HFF-Myc (cell line): Measurements from ENCODE around the gene GOLGA6C.
"Not testable (repeated sequence)": the region's sequence is repeated elsewhere in the genome, so short reads cannot be mapped to it uniquely, and the experiment has no call there.

ENCODE experiments used
- DNase-seq: peaks from one replicate; pipeline ENCODE4 v3.0.0-alpha.2; 2011; ENCODE audit warnings: low read depth; ENCODE audit errors: extremely low read depth
- H3K4me3 ChIP-seq: replicated peaks from 2 replicates; pipeline ENCODE4 v1.5.1; 2011; ENCODE audit warnings: low read depth, mild to moderate bottlenecking, control low read depth, low read length
- TF ChIP-seq, protein P1 (sequence below): IDR thresholded peaks from 2 replicates; pipeline ENCODE4 v1.5.1; 2012; ENCODE audit warnings: mild to moderate bottlenecking, low read depth, low read length, control low read depth; ENCODE audit errors: missing control alignments

GOLGA6C gene

GRCh38 chr15:75233504-75234190 is 24.5 kb upstream of the GOLGA6C start:
- TF ChIP-seq, protein P1, sequence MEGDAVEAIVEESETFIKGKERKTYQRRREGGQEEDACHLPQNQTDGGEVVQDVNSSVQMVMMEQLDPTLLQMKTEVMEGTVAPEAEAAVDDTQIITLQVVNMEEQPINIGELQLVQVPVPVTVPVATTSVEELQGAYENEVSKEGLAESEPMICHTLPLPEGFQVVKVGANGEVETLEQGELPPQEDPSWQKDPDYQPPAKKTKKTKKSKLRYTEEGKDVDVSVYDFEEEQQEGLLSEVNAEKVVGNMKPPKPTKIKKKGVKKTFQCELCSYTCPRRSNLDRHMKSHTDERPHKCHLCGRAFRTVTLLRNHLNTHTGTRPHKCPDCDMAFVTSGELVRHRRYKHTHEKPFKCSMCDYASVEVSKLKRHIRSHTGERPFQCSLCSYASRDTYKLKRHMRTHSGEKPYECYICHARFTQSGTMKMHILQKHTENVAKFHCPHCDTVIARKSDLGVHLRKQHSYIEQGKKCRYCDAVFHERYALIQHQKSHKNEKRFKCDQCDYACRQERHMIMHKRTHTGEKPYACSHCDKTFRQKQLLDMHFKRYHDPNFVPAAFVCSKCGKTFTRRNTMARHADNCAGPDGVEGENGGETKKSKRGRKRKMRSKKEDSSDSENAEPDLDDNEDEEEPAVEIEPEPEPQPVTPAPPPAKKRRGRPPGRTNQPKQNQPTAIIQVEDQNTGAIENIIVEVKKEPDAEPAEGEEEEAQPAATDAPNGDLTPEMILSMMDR, result no peak
- DNase-seq, result no peak
- no peak overlapping the region for H3K4me3 ChIP-seq

DNA sequence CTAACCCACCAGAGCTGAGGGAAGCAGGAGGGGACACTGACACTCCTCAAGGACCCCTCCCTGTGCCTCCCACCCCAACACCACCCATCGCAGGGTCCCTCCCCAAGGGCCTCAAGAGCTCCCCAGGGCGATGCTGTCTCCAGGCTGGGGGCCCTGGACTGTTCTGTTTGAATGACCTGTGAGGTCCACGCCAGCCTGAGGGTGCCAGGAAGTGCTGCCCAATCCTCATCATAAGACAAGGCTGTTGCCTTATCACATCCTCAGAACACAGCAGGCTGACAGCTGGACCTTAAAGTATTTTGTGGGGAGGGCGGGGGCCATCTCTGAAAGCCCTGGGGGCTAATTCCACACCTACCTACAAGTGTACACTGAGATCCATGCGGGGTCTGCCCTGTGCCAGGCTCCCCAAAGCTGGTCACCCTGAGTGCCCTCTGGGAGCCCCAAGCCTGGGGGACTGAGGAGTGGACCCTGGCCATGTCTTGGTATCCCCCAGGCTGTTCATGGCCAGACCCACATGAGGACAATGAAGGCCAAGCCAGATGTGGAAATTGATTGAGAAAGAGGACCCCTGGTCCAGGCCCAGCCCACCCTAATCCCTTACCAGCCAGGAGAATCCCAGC is 23.8 kb upstream of the GOLGA6C start:
- no peak overlapping the region for H3K4me3 ChIP-seq
- TF ChIP-seq, protein P1, result no peak
- DNase-seq, result no peak

- no peak for DNase-seq
- TF ChIP-seq, protein P1, result no peak
Observed at GRCh38 chr15:75235051-75235673, 23.0 kb upstream of the GOLGA6C start.

DNA sequence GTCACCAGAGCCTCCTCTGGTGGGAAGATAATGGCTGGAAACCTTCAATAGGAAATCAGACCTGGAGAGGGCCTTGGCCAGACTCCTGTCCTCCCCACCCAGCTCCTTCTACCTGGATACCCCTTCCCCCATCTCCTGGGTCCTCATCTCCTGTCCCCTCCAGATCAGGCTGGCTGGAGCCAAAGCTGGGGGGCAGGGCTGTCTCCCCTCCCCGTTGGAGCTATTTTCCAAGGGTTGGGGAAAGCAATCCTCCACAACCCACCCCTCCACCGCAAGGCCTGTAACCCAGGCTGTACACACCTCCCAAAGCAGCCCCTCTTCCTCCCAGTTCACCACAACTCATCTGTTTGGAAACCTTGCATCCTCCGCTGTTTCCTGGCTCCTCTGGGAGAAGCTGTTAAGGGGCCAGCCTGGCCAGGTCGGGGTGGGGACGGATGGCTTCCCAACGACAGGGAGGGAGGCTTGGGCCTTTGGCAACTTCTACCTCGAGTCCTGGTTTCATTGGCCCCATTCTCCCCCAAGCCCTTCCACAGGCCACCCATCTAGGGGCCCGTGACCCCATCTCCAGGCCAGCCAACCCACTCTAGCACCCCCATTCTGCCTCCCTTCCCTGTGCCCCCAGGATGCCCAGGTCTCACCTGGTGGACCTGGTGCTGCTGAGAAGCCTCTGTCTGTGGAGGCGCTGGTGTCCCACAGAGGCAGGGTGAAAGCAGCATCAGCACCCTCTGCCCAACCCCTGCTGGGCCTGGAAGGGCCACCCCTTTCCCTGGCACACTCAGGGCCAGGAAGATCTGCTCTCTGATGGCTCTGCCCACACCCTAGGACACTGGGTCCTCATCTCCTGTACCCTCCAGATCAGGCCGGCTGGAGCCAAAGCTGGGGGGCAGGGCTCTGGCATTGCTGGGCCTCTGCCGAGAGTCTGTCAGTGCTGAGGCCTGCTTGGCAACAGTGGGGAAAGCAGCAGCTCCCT is 22.1 kb upstream of the GOLGA6C start:
- H3K4me3 ChIP-seq, result no peak overlapping the region
- TF ChIP-seq, protein P1, result no peak
- DNase-seq, result no peak

More at GRCh38 chr15:75235051-75235673, 23.0 kb upstream of the GOLGA6C start:
- H3K4me3 ChIP-seq, result no peak overlapping the region

DNA sequence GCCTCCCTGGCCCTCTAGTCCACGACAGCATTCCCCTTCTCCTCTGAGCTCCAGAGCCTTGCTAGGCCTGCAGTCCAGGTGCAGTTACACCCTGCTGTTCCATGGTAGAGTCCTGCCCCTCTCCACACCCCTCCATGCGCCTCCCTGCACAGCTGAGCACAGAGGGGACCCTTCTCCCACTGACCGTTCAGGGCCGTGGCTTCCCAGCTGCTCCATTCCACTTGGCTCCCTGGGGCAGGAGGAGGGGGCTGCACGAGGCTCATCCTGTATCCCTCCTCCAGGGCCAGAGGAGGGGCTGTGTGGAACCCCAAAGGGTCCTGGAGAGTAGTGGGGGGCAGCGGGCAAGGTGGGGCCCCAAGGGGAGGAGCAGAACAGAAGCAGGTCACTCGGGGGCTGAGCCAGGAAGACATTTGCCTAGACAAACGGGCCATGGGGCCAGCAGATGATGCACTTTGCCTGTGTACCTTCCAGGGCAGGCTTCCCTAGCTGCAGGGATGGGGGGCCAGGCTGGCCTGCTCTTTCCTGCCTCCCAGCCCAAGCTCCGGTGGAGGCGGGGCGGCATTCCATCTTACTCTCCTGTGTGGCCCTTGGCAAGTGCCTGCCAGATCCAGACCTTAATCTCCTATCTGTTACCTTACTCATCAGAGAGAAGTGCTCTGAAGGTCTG is 20.7 kb upstream of the GOLGA6C start:
- TF ChIP-seq, protein P1, result no peak
- DNase-seq, result no peak
- no peak overlapping the region for H3K4me3 ChIP-seq

GRCh38 chr15:75238150-75238549 is 20.0 kb upstream of the GOLGA6C start:
- H3K4me3 ChIP-seq, result no peak overlapping the region
- TF ChIP-seq, protein P1, result no peak
- DNase-seq, result no peak

DNA sequence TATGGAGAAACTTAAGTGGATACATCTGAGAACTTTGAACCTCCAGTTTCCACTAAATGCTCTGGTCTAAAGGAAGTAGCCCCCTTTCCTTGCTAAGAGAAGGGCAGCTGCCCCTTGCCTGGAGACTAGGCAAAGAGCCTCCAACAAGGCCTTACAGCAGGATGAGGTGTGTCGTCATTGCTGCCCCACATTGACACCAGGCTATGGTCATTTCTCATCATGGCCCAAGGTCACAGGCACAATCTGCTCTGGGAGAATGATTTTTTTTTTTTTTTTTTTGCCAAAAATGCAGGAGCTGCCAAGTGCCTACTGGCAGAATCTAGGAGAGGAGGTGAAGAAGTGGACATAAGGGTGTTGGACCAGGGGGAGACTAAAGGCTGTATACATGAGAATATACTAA is 12.4 kb upstream of the GOLGA6C start:
- not testable (repeated sequence) for DNase-seq, H3K4me3 ChIP-seq

- not testable (repeated sequence) for H3K4me3 ChIP-seq, DNase-seq
Observed at GRCh38 chr15:75248991-75249390, 9.1 kb upstream of the GOLGA6C start.
